PC-9 (cell line): ENCODE results near the gene TJP3.
"Not testable (repeated sequence)": the region's sequence is repeated elsewhere in the genome, so short reads cannot be mapped to it uniquely, and the experiment has no call there.

ENCODE experiments used
- CTCF ChIP-seq: fragments of 200-600 bp; sonication (generic); conservative IDR thresholded peaks from 2 replicates; pipeline ENCODE4 v1.6.1; 2017; ENCODE audit warnings: mixed run types, antibody characterized with exemption, mild to moderate bottlenecking, moderate library complexity
- EZH2 ChIP-seq: fragments of 200-600 bp; sonication (generic); IDR thresholded peaks from 2 replicates; pipeline ENCODE4 v1.8.0; 2017; ENCODE audit warnings: antibody characterized with exemption, low read depth

- TF ChIP-seq CTCF, EZH2: not testable (repeated sequence)
Observed at GRCh38 chr19:3758297-3758696, 50.1 kb downstream of the TJP3 start.
